GM19351 (cell line): Measurements from ENCODE around the gene RANGRF.

ENCODE experiments used
- ATAC-seq: cut with Tn5 transposase; IDR thresholded peaks from one replicate; pipeline ENCODE4 v1.9.1; 2021; ENCODE audit warnings: mild to moderate bottlenecking, moderate library complexity; ENCODE audit not compliant: unreplicated experiment

Gene RANGRF

DNA sequence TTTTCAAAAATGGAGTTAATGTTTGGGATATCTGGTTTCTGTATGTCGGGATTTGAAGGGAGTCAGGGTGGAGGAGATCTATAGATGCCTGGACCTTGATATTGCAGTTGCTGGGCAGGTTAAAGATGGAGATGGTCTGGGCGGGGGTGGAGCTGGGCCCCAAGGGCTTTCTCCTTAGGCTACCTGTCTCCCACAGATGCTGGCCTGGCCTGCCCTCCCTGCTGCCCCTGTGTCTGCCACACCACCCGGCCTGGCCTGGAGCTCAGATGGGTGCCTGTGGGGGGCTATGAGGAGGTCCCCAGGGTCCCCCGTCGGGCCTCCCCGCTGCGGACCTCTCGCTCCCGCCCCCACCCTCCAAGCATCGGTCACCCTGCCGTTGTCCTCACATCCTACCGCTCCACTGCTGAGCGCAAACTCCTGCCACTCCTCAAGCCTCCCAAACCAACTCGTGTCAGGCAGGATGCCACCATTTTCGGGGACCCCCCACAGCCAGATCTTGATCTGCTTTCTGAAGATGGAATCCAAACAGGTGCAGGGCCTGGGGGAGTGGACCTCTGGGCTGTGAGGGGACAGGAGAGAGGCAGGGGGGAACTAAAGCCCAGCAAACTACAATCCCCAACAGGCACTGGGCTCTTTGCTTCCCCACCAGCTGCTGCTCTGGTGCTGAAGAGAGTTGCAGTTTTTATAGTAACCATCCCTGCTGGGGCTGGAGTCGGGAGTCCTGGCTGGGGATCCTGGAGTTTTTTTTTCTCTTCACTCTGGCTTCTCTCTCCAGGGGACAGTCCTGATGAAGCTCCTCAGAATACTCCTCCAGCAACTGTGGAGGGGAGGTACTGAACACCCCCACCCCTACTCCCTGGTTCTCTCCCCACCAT is 24.5 kb downstream of the RANGRF start:
- no peak for ATAC-seq

DNA sequence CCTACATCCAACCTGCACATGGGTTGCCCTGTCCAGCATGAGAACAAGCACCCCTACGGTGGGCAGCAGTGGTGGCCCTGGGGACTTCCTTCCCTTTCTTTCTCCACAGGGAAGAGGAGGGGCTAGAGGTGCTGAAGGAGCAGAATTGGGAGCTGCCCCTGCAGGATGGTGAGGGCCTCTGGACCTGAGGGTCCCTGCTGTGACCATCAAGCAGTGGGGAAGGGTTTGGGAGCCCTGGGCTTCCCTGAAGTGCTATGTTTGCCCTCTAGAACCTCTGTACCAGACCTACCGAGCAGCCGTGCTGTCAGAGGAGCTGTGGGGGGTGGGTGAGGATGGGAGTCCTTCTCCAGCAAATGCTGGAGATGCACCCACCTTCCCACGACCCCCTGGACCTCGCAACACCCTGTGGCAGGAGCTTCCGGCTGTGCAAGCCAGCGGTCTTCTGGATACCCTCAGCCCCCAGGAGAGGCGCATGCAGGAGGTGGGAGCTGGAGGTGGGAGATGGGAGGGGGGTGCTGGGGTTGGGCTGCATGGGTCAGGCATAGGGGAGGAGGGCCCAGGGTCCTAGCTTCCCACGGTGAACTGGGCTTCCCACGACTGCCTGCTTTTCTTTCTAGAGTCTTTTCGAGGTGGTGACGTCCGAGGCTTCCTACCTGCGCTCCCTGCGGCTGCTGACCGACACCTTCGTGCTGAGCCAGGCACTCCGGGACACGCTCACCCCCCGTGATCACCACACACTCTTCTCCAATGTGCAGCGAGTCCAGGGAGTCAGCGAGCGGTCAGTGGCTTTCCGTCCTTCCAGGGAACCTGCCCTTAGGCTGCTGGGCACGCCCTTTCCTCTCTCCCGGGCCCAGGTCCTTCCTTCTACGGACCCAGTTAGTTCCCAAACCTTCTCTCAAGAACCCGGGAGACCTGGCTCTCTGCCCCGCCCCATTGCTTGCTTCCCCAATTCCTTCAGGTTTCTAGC is 26.6 kb downstream of the RANGRF start:
- no peak for ATAC-seq

- no peak for ATAC-seq
These were observed 27.3 kb downstream of the RANGRF start for GRCh38 chr17:8315764-8316217.

- ATAC-seq: no peak
These were observed 29.8 kb downstream of the RANGRF start for GRCh38 chr17:8318010-8318935.

GRCh38 chr17:8320262-8320661 is 31.8 kb downstream of the RANGRF start:
- ATAC-seq: no peak

DNA sequence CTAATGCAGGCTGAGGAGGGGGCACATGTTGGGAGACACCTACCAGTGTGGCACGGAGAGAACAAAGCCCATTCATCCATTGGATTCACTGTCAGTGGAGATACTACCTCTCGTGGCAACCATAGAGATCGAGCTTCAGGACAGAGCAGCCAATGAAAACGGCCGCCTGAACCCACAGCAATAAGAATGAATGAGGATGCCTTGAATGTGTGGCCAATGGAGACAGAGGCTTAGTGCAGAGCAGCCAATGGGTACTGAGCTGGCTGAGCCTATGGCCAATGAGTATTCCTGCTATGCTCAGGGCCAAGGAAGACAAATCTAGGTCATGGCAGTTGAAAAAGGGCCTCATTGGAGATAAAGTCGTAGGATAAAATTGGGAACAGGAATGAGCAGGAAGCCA is 32.5 kb downstream of the RANGRF start:
- no peak for ATAC-seq

- ATAC-seq: no peak
These were observed 33.6 kb downstream of the RANGRF start for GRCh38 chr17:8322061-8322460.

GRCh38 chr17:8324132-8324531 is 35.7 kb downstream of the RANGRF start:
- ATAC-seq: no peak

- no peak for ATAC-seq
These were observed 36.5 kb downstream of the RANGRF start for GRCh38 chr17:8324923-8325322.

DNA sequence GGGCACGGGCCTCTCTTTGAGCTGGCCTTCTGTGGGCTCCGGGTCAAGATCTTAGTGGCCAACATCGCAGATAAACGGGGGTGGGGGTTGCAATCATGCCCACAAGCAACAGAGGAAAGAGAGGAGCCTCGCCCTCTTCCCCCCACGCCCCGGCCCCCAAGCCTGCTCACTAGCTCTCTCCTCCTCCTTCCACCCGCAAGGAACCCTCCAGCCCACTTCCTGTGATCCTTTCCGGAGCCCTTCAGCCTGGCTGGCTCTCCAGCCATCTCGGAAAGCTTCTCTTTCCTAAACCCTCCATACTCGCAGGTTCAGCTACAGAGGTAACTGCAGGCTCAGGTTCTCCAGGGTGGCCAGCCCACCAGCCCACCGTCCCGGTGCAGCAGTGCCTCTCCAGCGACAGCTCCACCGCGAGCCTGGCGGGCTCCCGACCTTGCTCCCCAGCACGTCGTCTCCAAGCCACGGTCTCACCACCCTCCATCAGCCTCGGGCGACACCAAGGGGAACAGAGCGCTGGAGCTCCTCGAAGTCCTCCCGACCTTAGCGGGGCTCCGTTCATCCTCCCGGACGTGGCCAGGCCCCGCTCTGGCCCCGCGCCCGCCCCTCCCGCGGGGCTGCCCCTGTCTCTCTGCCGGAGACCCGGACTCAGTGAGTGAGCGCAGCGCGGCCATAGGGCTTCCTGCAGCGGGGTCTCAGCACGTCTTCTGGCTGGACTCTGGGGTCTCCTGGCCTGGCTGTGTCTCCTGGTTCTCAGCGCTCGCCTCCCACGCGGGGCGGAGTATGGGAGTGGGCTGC is 38.2 kb downstream of the RANGRF start:
- ATAC-seq: no peak

DNA sequence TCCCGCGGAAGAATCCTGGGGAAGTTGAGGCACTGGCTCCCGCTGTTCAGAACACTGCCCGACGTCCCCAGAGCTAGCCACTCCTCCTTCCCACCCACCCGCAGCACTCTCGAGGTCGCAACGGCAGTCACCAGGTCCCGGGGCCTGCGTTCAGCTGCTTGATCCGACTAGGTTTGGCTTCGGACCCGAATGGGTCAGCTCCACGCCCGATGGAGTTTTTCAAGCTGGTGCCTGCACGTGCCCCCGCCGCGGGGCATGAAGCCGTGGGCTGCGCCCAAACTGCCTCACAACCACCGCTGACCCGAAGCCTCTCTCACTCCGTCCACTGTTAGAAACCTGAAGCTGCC is 38.8 kb downstream of the RANGRF start:
- ATAC-seq: no peak

DNA sequence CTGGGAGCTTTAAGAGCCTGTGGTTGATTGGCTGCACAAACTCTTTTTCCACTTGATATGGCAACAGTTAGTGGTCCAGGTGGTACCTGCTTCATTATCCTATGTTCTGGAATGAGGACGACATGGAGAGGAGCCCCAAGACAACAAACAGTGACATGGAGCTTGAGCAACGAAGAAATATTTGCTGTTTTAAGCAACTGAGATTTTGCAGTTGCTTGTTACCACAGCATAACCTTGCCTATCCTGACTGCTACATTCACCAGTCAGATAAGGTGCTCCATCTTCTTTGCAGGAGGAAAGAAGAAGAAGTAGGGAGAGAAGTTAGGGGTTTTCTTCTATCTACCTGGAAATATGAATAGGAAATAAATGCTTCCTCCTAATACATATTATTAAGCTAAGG is 43.7 kb downstream of the RANGRF start:
- no peak for ATAC-seq

DNA sequence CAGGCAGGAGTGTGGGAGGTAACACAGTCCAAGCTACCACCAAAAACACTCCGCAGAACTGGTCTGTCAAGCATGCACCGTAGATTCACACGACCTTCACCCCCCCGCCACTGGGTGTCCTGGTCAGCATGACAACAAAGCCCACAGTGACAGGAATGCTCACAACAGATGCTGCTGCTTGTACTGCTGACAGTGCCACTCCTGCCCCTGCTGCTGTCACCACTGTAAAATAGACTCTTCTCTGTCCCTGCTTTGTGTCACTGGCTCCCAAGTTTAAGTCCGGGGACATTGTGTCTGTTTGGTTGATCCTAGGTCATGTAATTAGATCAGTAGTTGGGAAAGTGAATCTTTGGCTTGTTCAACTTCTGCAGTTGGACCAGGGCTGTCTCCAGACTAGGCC is 44.2 kb downstream of the RANGRF start:
- ATAC-seq: no peak

DNA sequence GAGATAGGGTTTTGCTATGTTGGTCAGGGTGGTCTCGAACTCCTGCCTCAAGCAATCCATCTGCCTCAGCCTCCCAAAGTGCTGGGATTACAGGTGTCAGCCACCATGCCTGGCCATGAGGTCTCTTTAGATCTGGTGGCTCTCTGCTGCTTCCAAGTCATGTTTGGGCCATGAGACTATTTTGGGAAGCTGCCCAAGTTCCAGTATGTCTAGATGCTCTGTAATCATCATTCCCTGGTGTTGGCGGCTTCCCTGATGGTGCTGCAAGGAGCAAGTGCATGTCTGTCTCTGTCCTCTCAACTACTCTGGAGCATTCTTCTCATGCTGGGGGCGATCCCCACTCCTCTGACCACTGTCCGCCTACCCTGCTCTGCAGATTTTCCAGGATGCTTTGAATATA is 44.8 kb downstream of the RANGRF start:
- ATAC-seq: no peak

- ATAC-seq: no peak
These were observed 49.6 kb downstream of the RANGRF start for GRCh38 chr17:8337802-8338752.

GRCh38 chr17:8338753-8339140 is 50.3 kb downstream of the RANGRF start:
- no peak for ATAC-seq

DNA sequence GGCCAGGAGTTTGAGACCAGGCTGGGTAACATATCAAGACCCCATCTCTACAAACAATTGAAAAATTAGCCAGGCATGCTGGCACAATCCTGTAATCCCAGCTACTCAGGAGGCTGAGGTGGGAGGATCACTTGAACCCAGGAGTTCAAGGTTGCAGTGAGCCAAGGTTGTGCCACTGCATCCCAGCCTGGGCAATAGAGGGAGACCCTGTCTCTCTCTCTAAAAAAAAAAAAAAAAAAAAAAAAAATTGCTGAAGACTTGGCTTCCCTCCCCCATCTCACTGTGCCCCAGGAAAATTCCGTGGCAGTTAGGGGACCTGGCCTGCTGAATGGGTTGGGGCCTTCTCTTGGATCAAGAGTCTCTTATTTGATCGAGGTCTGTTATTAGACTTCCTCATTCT is 51.1 kb downstream of the RANGRF start, which contains the start of gene ODF4:
ODF4 (plus strand) TSS at position 301 of the 400 bp plus-strand sequence. CDS start 212 bp downstream, outside the sequence.
- no peak for ATAC-seq
